HAP-1 (cell line): Measurements from ENCODE around the gene OBI1.
"Not testable (repeated sequence)": the region's sequence is repeated elsewhere in the genome, so short reads cannot be mapped to it uniquely, and the experiment has no call there.

Experiments
- DNase-seq, 2 experiments: peaks; one replicate each; pipeline ENCODE4 v3.0.0-alpha.2; 2016 to 2020; ENCODE audit warnings: low spot score in 2 of 2
- H3K27me3 ChIP-seq: fragments of 250-450 bp; sonication (Bioruptor Pico); 2 replicates; pipeline ENCODE4 v1.5.1; 2020; ENCODE audit warnings: low read depth, mild to moderate bottlenecking, moderate library complexity
- H3K36me3 ChIP-seq: fragments of 250-450 bp; sonication (Bioruptor Pico); replicated peaks from 2 replicates; pipeline ENCODE4 v1.5.1; 2020; ENCODE audit warnings: mild to moderate bottlenecking
- H3K4me1 ChIP-seq: fragments of 250-450 bp; sonication (Bioruptor Pico); 2 replicates; pipeline ENCODE4 v1.5.1; 2020; ENCODE audit warnings: mild to moderate bottlenecking
- H3K4me3 ChIP-seq: fragments of 250-450 bp; sonication (Bioruptor Pico); 2 replicates; pipeline ENCODE4 v1.5.1; 2020; ENCODE audit warnings: mild to moderate bottlenecking, moderate library complexity
- H3K9me3 ChIP-seq: fragments of 250-450 bp; sonication (Bioruptor Pico); 2 replicates; pipeline ENCODE4 v1.5.1; 2020; ENCODE audit warnings: mild to moderate bottlenecking, moderate library complexity
- in situ Hi-C: fragments of 300-500 bp; cut with MboI; formaldehyde crosslinking; loops from 3 replicates; pipeline ENCODE4 v1.14.3; 2020; ENCODE audit warnings: low sequenced_read_pairs, inconsistent platforms, mixed read lengths

The OBI1 gene

DNA sequence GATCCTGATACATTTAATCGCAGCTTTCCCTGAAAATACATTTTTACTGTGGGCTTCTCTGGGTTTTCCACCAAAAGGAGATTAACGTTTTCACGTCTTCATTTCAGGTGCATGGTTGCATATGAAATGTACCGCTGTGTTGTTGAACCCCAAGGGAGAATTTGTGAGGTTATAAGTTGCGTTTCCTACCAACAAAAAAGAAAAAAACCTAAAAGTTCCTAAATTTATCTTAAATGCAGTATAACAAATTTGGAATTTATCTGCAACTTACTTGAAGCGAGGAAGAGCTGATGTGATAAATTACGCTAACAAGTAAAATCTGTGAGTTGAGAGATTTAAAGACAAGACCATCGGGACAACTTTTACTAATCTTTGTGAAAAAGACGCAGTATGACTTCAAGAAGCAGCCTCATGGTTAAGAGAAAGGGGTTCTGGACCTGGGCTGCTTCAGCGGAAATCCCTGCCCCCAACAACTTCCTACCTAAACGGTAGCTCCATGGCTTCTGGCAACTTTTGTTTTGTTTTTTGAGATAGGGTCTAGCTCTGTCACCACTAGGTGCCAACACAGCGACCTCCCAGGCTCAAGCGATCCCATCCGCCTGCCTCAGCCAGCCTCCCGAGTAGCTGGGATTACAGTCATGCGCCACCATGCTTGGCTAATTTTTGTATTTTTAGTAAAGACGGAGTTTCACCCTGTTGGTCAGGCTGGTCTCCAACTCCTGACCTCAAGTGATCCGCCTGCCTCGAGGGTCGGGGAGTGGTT is 958 bp upstream of the OBI1 start:
- Histone ChIP-seq H3K4me3 (no peak overlapping the region), H3K36me3 (no peaks in the 10 kb centered on the region; the same call in 1 of the 2 replicates), H3K4me1 (peaks cover 3% of the 10 kb centered on the region), H3K27me3 (no peaks in the 10 kb centered on the region), H3K9me3 (no peaks in the 10 kb centered on the region)
- no peak for DNase-seq
- in situ Hi-C loops = no loop called here

- Histone ChIP-seq H3K4me3 (no peak overlapping the region), H3K36me3 (peaks cover 3% of the 10 kb centered on the region; the same call in 1 of the 2 replicates), H3K9me3 (no peaks in the 10 kb centered on the region), H3K4me1 (peaks cover 7% of the 10 kb centered on the region), H3K27me3 (no peaks in the 10 kb centered on the region)
- in situ Hi-C loops = no loop called here
- DNase-seq = no peak
These were observed 435 bp upstream of the OBI1 start for GRCh38 chr13:78659450-78659730.

- in situ Hi-C loops = no loop called here
- no peaks in the 10 kb centered on the region for H3K27me3 ChIP-seq
- no peaks in the 10 kb centered on the region for H3K9me3 ChIP-seq
- peaks cover 3% of the 10 kb centered on the region; the same call in 1 of the 2 replicates for H3K36me3 ChIP-seq
- H3K4me1 ChIP-seq = peaks cover 7% of the 10 kb centered on the region
- H3K4me3 ChIP-seq = peak overlapping the region; percentile 63
- peak; percentile 23 to 92 for DNase-seq
These were observed 991 bp downstream of the OBI1 start for GRCh38 chr13:78657699-78658629.

- H3K27me3 ChIP-seq = no peaks in the 10 kb centered on the region
- H3K4me3 ChIP-seq = no peak overlapping the region
- H3K9me3 ChIP-seq = no peaks in the 10 kb centered on the region
- peaks cover 3% of the 10 kb centered on the region; the same call in 1 of the 2 replicates for H3K36me3 ChIP-seq
- no peak for DNase-seq
- in situ Hi-C loops = no loop called here
- peaks cover 15% of the 10 kb centered on the region for H3K4me1 ChIP-seq
These were observed 3.0 kb downstream of the OBI1 start for GRCh38 chr13:78655906-78656305.

DNA sequence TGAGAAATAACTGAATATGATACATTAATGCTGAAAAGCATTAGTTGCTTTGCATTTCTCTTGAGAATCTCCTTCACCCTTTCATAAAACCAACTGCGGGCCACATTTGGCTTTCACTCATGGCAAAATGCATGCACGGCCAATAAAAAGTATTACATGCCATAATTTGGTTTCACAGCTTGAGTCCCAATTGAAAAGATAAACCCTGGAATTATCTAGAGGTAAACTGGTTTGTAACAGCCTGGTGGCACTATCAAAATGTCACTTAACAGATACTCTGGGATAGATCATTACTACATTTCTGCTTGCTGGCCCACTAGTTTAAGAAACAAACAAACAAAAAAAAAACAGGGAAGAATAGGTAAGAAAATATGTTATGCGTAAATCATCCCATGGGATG is 3.9 kb downstream of the OBI1 start:
- DNase-seq = no peak
- H3K4me3 ChIP-seq = no peak overlapping the region
- H3K27me3 ChIP-seq = no peaks in the 10 kb centered on the region
- in situ Hi-C loops = no loop called here
- H3K36me3 ChIP-seq = peaks cover 3% of the 10 kb centered on the region; the same call in 1 of the 2 replicates
- H3K4me1 ChIP-seq = peaks cover 15% of the 10 kb centered on the region
- no peaks in the 10 kb centered on the region for H3K9me3 ChIP-seq

GRCh38 chr13:78652651-78653050 is 6.3 kb downstream of the OBI1 start:
- H3K4me1 ChIP-seq = peaks cover 15% of the 10 kb centered on the region
- in situ Hi-C loops = no loop called here

DNA sequence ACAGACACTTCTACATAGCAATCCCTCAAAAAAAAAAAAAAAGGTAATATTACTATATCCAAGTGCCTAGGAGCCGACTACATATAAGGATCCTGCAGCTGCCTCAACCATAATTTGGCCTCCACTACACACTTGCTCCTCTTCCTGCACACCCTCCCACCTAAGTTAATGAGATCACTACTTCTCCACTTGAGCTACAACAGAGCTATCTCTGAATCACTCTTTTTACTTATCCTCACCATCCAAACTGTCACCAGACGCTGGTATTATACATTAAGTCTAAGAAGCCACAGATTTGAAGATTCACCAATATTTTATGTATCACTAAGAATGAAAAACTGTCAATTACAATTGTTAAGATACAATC is 8.3 kb downstream of the OBI1 start:
- peaks cover 3% of the 10 kb centered on the region; the same call in 1 of the 2 replicates for H3K36me3 ChIP-seq
- peaks cover 12% of the 10 kb centered on the region for H3K4me1 ChIP-seq
- H3K27me3 ChIP-seq = no peaks in the 10 kb centered on the region
- in situ Hi-C loops = no loop called here
- no peaks in the 10 kb centered on the region for H3K9me3 ChIP-seq
- DNase-seq = no peak
- H3K4me3 ChIP-seq = no peak overlapping the region

More at GRCh38 chr13:78652651-78653050, 6.3 kb downstream of the OBI1 start:
- DNase-seq = no peak
- no peaks in the 10 kb centered on the region for H3K9me3 ChIP-seq
- H3K27me3 ChIP-seq = no peaks in the 10 kb centered on the region
- no peak overlapping the region for H3K4me3 ChIP-seq
- peaks cover 3% of the 10 kb centered on the region; the same call in 1 of the 2 replicates for H3K36me3 ChIP-seq

GRCh38 chr13:78649997-78650716 is 8.8 kb downstream of the OBI1 start:
- Histone ChIP-seq H3K27me3 (no peaks in the 10 kb centered on the region), H3K9me3 (no peaks in the 10 kb centered on the region), H3K4me1 (peaks cover 12% of the 10 kb centered on the region), H3K36me3 (0 out of 2 replicates have a peak, but pooled peaks cover 3% of the 10 kb centered on the region), H3K4me3 (no peak overlapping the region)
- in situ Hi-C loops = no loop called here
- no peak for DNase-seq

GRCh38 chr13:78647109-78647678 is 11.8 kb downstream of the OBI1 start:
- in situ Hi-C loops, H3K4me1 ChIP-seq, H3K4me3 ChIP-seq, DNase-seq, H3K9me3 ChIP-seq, H3K27me3 ChIP-seq: not testable (repeated sequence)
- H3K36me3 ChIP-seq = peaks cover 13% of the 10 kb centered on the region

DNA sequence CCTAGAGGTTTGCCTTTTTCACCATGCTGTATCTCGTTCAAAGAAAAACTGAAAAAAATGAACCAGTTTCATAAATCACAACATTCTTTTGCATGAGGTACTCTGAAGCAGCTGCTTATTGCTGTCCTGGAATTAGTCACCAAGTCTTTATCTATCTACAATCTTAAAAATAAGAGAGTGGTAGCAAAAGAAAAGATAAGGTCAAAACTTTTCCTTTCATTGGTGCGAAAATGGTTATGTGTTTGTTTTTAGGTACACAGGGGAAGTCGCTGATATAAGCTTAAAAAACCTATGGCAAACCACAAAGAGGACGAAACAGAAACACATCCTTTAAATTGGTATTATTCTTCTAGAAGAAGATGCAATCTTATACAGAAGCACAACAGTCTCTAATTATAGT is 20.7 kb downstream of the OBI1 start:
- in situ Hi-C loops = no loop called here
- Histone ChIP-seq H3K4me3 (no peak overlapping the region), H3K27me3 (no peaks in the 10 kb centered on the region), H3K9me3 (no peaks in the 10 kb centered on the region), H3K36me3 (peaks cover 64% of the 10 kb centered on the region), H3K4me1 (no peaks in the 10 kb centered on the region)
- DNase-seq = no peak

DNA sequence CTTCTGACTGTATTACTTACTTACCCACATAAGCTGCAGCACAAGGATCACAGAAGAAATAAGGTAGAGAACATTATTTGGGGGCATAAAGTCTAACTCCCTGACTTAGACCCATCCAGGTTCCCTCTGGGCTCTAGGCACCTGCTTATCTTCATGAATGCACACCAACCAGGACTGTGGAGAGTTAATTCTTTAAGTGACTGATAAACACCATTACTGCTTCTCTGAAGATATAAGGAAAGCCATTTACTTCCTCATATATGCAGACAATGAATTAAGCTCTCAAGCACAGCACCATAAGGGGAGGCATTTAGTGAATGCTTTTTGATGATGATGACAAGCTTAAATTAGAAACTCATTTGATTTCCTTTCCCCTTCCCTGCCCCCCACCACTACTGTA is 22.5 kb downstream of the OBI1 start:
- Histone ChIP-seq H3K27me3 (no peaks in the 10 kb centered on the region), H3K36me3 (peaks cover 78% of the 10 kb centered on the region), H3K4me3 (no peak overlapping the region), H3K9me3 (no peaks in the 10 kb centered on the region), H3K4me1 (no peaks in the 10 kb centered on the region)
- no peak for DNase-seq
- in situ Hi-C loops = no loop called here

DNA sequence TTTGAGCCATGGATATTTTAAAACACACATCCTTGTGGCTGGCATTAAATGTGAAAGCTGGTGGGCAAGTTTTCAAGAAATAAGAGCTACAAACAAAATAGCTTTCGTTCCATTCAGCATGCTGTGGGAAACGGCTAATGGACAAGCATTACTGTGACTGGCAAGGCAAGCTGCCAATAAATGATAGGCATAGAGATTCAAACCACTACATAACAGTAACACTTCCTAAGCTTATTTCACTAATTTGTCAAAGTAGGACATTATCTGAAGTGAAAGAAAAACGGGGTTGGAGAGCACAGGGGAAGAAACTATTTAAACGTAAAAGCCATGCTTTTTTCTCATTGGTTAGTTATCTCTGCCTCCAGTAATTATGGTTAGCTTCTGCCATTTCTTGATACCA is 26.0 kb downstream of the OBI1 start:
- H3K9me3 ChIP-seq = no peaks in the 10 kb centered on the region
- H3K36me3 ChIP-seq = peaks cover 77% of the 10 kb centered on the region
- H3K4me1 ChIP-seq = no peaks in the 10 kb centered on the region
- no peak for DNase-seq
- in situ Hi-C loops = no loop called here
- no peaks in the 10 kb centered on the region for H3K27me3 ChIP-seq
- H3K4me3 ChIP-seq = no peak overlapping the region

GRCh38 chr13:78631077-78631476 is 27.9 kb downstream of the OBI1 start:
- Histone ChIP-seq H3K36me3 (peaks cover 62% of the 10 kb centered on the region), H3K4me3 (no peak overlapping the region), H3K27me3 (no peaks in the 10 kb centered on the region), H3K9me3 (no peaks in the 10 kb centered on the region), H3K4me1 (no peaks in the 10 kb centered on the region)
- no peak for DNase-seq
- in situ Hi-C loops = no loop called here
